Osteoblast (primary cell): ENCODE data around the gene CRNN. TPM values are rescaled to one million over a fixed set of nuclear protein-coding genes. Genes with fewer than 3 reads are reported as not detected.

ENCODE experiments used
- DNase-seq: peaks from one replicate; pipeline ENCODE4 v3.0.0; 2011; ENCODE audit warnings: low spot score, mixed read lengths; ENCODE audit not compliant: insufficient read length; ENCODE audit errors: missing footprints
- H2AFZ ChIP-seq: 2 replicates; pipeline ENCODE4 v1.6.0; 2011; ENCODE audit warnings: mild to moderate bottlenecking, low read length
- H3K27ac ChIP-seq: 2 replicates; pipeline ENCODE4 v1.5.1; 2011; ENCODE audit warnings: mild to moderate bottlenecking, low read depth, low read length, moderate library complexity
- H3K27me3 ChIP-seq: 2 replicates; pipeline ENCODE4 v1.6.0; 2012; ENCODE audit warnings: mild to moderate bottlenecking, control low read depth, inconsistent platforms, low read length, moderate library complexity; ENCODE audit not compliant: insufficient read depth
- H3K36me3 ChIP-seq: 2 replicates; pipeline ENCODE4 v1.5.1; 2011; ENCODE audit warnings: mild to moderate bottlenecking, low read length, control low read depth, moderate library complexity; ENCODE audit not compliant: insufficient read depth
- H3K4me1 ChIP-seq: 2 replicates; pipeline ENCODE4 v1.5.1; 2011; ENCODE audit warnings: mild to moderate bottlenecking, low read length, control low read depth, moderate library complexity; ENCODE audit not compliant: insufficient read depth
- H3K4me2 ChIP-seq: 2 replicates; pipeline ENCODE4 v1.6.0; 2011; ENCODE audit warnings: mild to moderate bottlenecking, low read length; ENCODE audit not compliant: insufficient read depth
- H3K4me3 ChIP-seq: fragments of 200-600 bp; sonication (generic); 3 replicates; pipeline ENCODE4 v1.5.1; 2012; ENCODE audit warnings: mild to moderate bottlenecking, low read length, inconsistent platforms; ENCODE audit not compliant: insufficient read depth
- H3K79me2 ChIP-seq: 2 replicates; pipeline ENCODE4 v1.6.0; 2012; ENCODE audit warnings: mild to moderate bottlenecking, low read length, control low read depth, inconsistent platforms; ENCODE audit not compliant: insufficient read depth
- H3K9me3 ChIP-seq: 2 replicates; pipeline ENCODE4 v1.5.1; 2011; ENCODE audit warnings: low read depth, low read length, control low read depth
- H4K20me1 ChIP-seq: 2 replicates; pipeline ENCODE4 v1.6.0; 2012; ENCODE audit warnings: mild to moderate bottlenecking, low read length, control low read depth; ENCODE audit not compliant: insufficient read depth
- total RNA-seq: library from RNA; depleted of rRNA; stranded (reverse); fragments of >200 nt; gene quantifications from 2 replicates; pipeline ENCODE4 v1.2.3, GENCODE V29; 2012
- TF ChIP-seq, protein P1 (sequence below): IDR thresholded peaks from 2 replicates; pipeline ENCODE4 v1.5.1; 2011; ENCODE audit warnings: mild to moderate bottlenecking, low read depth, low read length, moderate library complexity; ENCODE audit errors: extremely low read depth

CRNN gene
- total RNA-seq, 1 donor: not detected

DNA sequence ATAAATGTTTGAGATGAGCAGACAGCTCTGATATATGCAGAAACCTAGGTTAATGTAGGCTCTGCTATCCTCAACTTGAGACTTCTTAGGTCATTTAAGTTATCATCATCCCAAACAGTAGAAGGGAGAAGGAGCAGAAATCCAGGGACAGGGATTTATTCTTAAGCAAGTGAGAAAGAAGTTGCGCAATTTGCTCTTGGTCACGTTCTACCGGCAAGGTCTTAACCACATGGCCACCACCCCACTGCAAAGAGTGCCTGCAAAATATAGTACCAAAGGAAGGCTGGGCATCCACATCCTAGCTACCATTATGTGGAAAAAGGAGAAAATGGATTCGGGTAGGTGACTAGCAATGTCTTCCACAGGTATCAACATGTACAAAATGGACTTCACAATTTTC, 25.2 kb downstream of the CRNN start:
- no peaks in the 10 kb centered on the region for H4K20me1 ChIP-seq
- no peaks in the 10 kb centered on the region for H3K4me1 ChIP-seq
- H3K79me2 ChIP-seq: no peaks in the 10 kb centered on the region
- no peak overlapping the region for H2AFZ ChIP-seq
- TF ChIP-seq, protein P1, sequence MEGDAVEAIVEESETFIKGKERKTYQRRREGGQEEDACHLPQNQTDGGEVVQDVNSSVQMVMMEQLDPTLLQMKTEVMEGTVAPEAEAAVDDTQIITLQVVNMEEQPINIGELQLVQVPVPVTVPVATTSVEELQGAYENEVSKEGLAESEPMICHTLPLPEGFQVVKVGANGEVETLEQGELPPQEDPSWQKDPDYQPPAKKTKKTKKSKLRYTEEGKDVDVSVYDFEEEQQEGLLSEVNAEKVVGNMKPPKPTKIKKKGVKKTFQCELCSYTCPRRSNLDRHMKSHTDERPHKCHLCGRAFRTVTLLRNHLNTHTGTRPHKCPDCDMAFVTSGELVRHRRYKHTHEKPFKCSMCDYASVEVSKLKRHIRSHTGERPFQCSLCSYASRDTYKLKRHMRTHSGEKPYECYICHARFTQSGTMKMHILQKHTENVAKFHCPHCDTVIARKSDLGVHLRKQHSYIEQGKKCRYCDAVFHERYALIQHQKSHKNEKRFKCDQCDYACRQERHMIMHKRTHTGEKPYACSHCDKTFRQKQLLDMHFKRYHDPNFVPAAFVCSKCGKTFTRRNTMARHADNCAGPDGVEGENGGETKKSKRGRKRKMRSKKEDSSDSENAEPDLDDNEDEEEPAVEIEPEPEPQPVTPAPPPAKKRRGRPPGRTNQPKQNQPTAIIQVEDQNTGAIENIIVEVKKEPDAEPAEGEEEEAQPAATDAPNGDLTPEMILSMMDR: no peak
- no peaks in the 10 kb centered on the region for H3K27me3 ChIP-seq
- no peak for DNase-seq
- no peak overlapping the region for H3K4me3 ChIP-seq
- no peak overlapping the region for H3K27ac ChIP-seq
- H3K36me3 ChIP-seq: no peaks in the 10 kb centered on the region
- H3K4me2 ChIP-seq: no peak overlapping the region
- H3K9me3 ChIP-seq: no peaks in the 10 kb centered on the region

DNA sequence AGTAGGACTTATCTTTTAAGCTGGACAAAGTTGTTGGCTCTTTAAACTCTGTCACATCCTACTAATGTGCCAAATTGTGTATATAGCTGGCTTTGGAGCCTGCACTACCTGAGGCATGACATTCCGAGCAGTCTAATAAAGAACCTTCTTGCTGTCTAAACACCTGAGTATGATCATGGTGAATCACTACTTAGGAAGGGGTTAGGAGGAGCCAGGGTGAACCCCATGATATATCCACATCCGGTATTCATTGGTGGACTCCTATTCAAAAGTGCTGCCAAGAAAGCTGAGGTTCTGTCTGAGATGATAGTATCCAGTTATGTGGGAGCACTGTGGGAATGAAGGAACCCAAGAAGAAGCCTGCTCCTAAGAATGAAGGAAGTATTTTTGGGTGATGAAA, 27.1 kb downstream of the CRNN start:
- Histone ChIP-seq H3K27me3 (no peaks in the 10 kb centered on the region), H3K9me3 (no peaks in the 10 kb centered on the region), H3K36me3 (no peaks in the 10 kb centered on the region), H3K27ac (no peak overlapping the region), H3K4me3 (no peak overlapping the region), H3K79me2 (no peaks in the 10 kb centered on the region), H4K20me1 (no peaks in the 10 kb centered on the region), H3K4me2 (no peak overlapping the region), H2AFZ (no peak overlapping the region), H3K4me1 (no peaks in the 10 kb centered on the region)
- TF ChIP-seq, protein P1: no peak
- no peak for DNase-seq

DNA sequence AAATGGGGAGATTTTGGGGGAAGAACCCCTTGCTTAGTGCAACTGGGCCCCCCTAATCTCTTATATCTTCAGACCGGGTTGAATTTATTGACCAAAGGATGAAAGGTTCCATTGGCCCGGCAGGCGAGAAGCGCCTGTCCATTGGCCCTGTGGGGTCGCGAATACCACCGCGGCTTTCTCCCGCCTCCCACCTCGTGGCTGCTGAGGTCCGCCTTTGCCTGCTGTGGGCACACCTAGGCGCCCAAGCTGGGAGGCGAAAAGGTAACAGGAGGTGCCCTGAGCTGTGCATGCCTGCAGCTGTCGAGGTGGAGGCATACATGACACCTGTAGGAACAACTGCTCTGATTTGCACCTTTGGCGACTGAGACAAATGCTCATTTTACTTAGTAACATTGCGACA, 33.1 kb downstream of the CRNN start:
- H3K36me3 ChIP-seq: no peaks in the 10 kb centered on the region
- no peak overlapping the region for H2AFZ ChIP-seq
- H3K4me3 ChIP-seq: no peak overlapping the region
- no peaks in the 10 kb centered on the region for H3K9me3 ChIP-seq
- H3K4me1 ChIP-seq: no peaks in the 10 kb centered on the region
- no peaks in the 10 kb centered on the region for H4K20me1 ChIP-seq
- no peaks in the 10 kb centered on the region for H3K27me3 ChIP-seq
- DNase-seq: no peak
- no peaks in the 10 kb centered on the region for H3K79me2 ChIP-seq
- H3K27ac ChIP-seq: no peak overlapping the region
- TF ChIP-seq, protein P1: no peak
- no peak overlapping the region for H3K4me2 ChIP-seq

DNA sequence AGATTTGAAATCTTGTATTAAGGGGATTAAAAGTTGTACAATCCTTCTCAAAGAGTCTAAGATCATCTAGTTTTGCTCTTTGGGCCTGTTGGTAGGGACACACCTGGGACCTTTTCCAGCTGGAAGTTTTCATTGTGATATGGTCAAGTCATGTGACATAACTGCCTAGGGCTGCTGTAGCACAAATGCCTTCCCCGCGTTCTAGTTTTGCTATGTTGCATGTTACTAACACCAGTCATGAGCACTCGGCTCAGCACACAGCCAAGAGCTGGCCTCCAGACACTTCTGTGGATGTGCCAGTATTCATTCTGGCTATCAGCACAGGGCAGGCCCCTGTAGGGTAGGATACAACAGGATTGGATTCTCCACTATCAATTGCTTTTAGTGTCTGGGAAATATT, 39.6 kb downstream of the CRNN start:
- Histone ChIP-seq H4K20me1 (no peaks in the 10 kb centered on the region), H3K9me3 (no peaks in the 10 kb centered on the region), H3K27ac (no peak overlapping the region), H3K36me3 (no peaks in the 10 kb centered on the region), H2AFZ (no peak overlapping the region), H3K4me1 (no peaks in the 10 kb centered on the region), H3K4me3 (no peak overlapping the region), H3K4me2 (no peak overlapping the region), H3K27me3 (no peaks in the 10 kb centered on the region), H3K79me2 (no peaks in the 10 kb centered on the region)
- TF ChIP-seq, protein P1: no peak
- DNase-seq: no peak
